Kidney tubule cell (primary cell): ENCODE data around the gene CHRM5.

ENCODE experiments used
- DNase-seq: peaks from one replicate; pipeline ENCODE4 v3.0.0-alpha.2; 2018; ENCODE audit warnings: low spot score

CHRM5 gene

GRCh38 chr15:34085746-34086145 is 117.4 kb downstream of the CHRM5 start:
- DNase-seq: no peak

DNA sequence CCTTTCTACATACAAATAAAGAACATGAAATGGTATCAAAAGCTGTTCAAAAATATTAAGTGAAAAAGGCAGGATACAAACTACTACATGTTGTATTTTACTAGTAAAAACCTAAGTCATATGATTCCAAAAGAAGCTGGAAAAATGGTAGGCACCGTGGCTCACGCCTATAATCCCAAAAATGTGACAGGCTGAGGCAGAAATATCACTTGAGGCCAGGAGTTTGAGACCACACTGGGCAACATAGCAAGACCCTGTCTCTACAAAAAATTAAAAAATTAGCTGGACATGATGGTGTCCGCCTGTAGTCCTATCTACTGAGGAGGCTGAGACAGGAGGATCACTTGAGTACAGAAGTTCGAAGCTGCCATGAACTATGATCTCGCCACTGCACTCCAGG is 131.6 kb downstream of the CHRM5 start:
- no peak for DNase-seq

- peak; percentile 99 for DNase-seq
These were observed 133.3 kb downstream of the CHRM5 start, which contains the start of the genes EMC7 and PGBD4 for GRCh38 chr15:34101366-34102174. TSS of gene EMC7 (minus strand) at chr15:34101862. CDS start at chr15:34101839, 23 bp downstream. TSS of gene PGBD4 (plus strand) at chr15:34102083. CDS start at chr15:34102532, 449 bp downstream.

- DNase-seq: peak; percentile 7
These were observed 134.1 kb downstream of the CHRM5 start for GRCh38 chr15:34102175-34102925.

GRCh38 chr15:34106423-34106822 is 138.1 kb downstream of the CHRM5 start:
- no peak for DNase-seq

- no peak for DNase-seq
These were observed 139.0 kb downstream of the CHRM5 start for GRCh38 chr15:34107315-34107714.

GRCh38 chr15:34109797-34110663 is 141.7 kb downstream of the CHRM5 start:
- DNase-seq: peak; percentile 40

GRCh38 chr15:34111488-34111887 is 143.2 kb downstream of the CHRM5 start:
- no peak for DNase-seq

- DNase-seq: no peak
These were observed 145.9 kb downstream of the CHRM5 start for GRCh38 chr15:34114215-34114614.

GRCh38 chr15:34114739-34115138 is 146.4 kb downstream of the CHRM5 start:
- DNase-seq: no peak

DNA sequence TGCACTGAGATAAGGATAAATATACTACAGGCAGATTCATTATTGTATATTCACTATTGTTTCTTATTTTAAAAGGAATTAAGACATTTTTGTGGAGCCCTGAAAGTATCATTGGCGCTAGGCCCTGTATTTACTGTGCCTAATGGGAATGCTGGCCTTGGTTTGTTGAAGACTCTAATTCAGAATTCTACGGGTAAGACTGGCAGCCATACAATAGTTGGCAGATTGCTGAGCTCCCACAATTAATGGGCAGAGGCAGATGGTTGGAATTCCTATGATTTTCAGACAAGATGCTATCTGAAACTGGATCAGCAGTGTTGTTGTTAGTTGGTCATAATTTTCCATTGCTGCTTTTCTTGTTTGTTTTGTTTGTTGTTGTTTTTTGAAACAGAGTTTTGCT is 148.3 kb downstream of the CHRM5 start:
- DNase-seq: no peak
